Liver (tissue), 9 donors: ENCODE measurements around the gene STARD3. TPM values are rescaled to one million over a fixed set of nuclear protein-coding genes. Genes with fewer than 3 reads are reported as not detected.

Experiments used
- DNase-seq: peaks from one replicate; pipeline ENCODE4 v3.0.0-alpha.2; 2017; ENCODE audit warnings: low spot score
- H3K27ac ChIP-seq, 2 donors: one replicate each; pipeline ENCODE4 v1.7.0; 2013; ENCODE audit warnings: inconsistent platforms in 2 of 2, low read length in 2 of 2, control low read depth in 1 of 2, low read depth in 1 of 2, mild to moderate bottlenecking in 1 of 2
- H3K27me3 ChIP-seq, 4 donors: one replicate each; pipeline versions ENCODE4 v1.6.1 to v1.7.0; 2013; ENCODE audit warnings: low read length in 3 of 4, inconsistent platforms in 1 of 4, mild to moderate bottlenecking in 1 of 4, moderate library complexity in 1 of 4; ENCODE audit not compliant: control insufficient read depth in 4 of 4, insufficient read depth in 4 of 4
- H3K36me3 ChIP-seq, 4 donors: one replicate each; pipeline versions ENCODE4 v1.6.1 to v1.7.0; 2013; ENCODE audit warnings: low read length in 3 of 4, mild to moderate bottlenecking in 3 of 4, low read depth in 1 of 4, moderate library complexity in 1 of 4; ENCODE audit not compliant: control insufficient read depth in 4 of 4, insufficient read depth in 3 of 4
- H3K4me1 ChIP-seq, 4 donors: one replicate each; pipeline versions ENCODE4 v1.6.1 to v1.7.0; 2013; ENCODE audit warnings: low read length in 3 of 4, mild to moderate bottlenecking in 3 of 4, moderate library complexity in 1 of 4; ENCODE audit not compliant: control insufficient read depth in 4 of 4, insufficient read depth in 4 of 4
- H3K4me3 ChIP-seq, 3 donors: one replicate each; pipeline versions ENCODE4 v1.6.1 to v1.7.0; 2013; ENCODE audit warnings: low read length in 3 of 3, control low read depth in 1 of 3, low read depth in 1 of 3, mild to moderate bottlenecking in 1 of 3
- H3K9ac ChIP-seq, 2 donors: one replicate each; pipeline ENCODE4 v1.7.0; 2013; ENCODE audit warnings: low read length in 2 of 2, mild to moderate bottlenecking in 2 of 2, moderate library complexity in 2 of 2, control low read depth in 1 of 2, low read depth in 1 of 2
- H3K9me3 ChIP-seq, 4 donors: one replicate each; pipeline versions ENCODE4 v1.6.1 to v1.7.0; 2013; ENCODE audit warnings: low read length in 3 of 4; ENCODE audit not compliant: control insufficient read depth in 4 of 4
- ATF3 ChIP-seq: IDR thresholded peaks from 2 replicates; pipeline ENCODE4 v1.6.1; 2016; ENCODE audit warnings: antibody characterized with exemption
- CTCF ChIP-seq: fragments of 150-350 bp; IDR thresholded peaks from 2 replicates; pipeline ENCODE4 v1.5.1; 2017; ENCODE audit warnings: improper control_type of control experiment, low read depth, low read length; ENCODE audit not compliant: missing input control
- EGR1 ChIP-seq, 2 donors: IDR thresholded peaks; 2 replicates each; pipeline ENCODE4 v1.6.1; 2016 to 2018; ENCODE audit warnings: antibody characterized with exemption in 2 of 2, low read depth in 2 of 2
- FOXA1 ChIP-seq: IDR thresholded peaks from 2 replicates; pipeline ENCODE4 v1.6.1; 2016; ENCODE audit warnings: antibody characterized with exemption
- FOXA2 ChIP-seq: IDR thresholded peaks from 2 replicates; pipeline ENCODE4 v1.6.1; 2016; ENCODE audit warnings: antibody characterized with exemption
- GABPA ChIP-seq, 2 donors: IDR thresholded peaks in 1 of 2; conservative IDR thresholded peaks in 1 of 2; 2 replicates each; pipeline ENCODE4 v1.6.1; 2016; ENCODE audit warnings: antibody characterized with exemption in 2 of 2, mild to moderate bottlenecking in 1 of 2, moderate library complexity in 1 of 2
- HNF4A ChIP-seq, 2 donors: conservative IDR thresholded peaks; 2 replicates each; pipeline ENCODE4 v1.6.1; 2016; ENCODE audit warnings: antibody characterized with exemption in 2 of 2, mild to moderate bottlenecking in 2 of 2
- HNF4G ChIP-seq: IDR thresholded peaks from 2 replicates; pipeline ENCODE4 v1.6.1; 2016; ENCODE audit warnings: antibody characterized with exemption
- JUND ChIP-seq, 2 donors: IDR thresholded peaks; 2 replicates each; pipeline ENCODE4 v1.6.1; 2016; ENCODE audit warnings: antibody characterized with exemption in 2 of 2
- NR2F2 ChIP-seq: IDR thresholded peaks from 2 replicates; pipeline ENCODE4 v1.6.1; 2016; ENCODE audit warnings: antibody characterized with exemption
- RAD21 ChIP-seq, 2 donors: IDR thresholded peaks; 2 replicates each; pipeline ENCODE4 v1.6.1; 2016; ENCODE audit warnings: antibody characterized with exemption in 2 of 2, mild to moderate bottlenecking in 2 of 2
- REST ChIP-seq: IDR thresholded peaks from 2 replicates; pipeline ENCODE4 v1.6.1; 2016; ENCODE audit warnings: antibody characterized with exemption, mild to moderate bottlenecking
- RXRA ChIP-seq, 2 donors: IDR thresholded peaks; 2 replicates each; pipeline ENCODE4 v1.6.1; 2017 to 2018; ENCODE audit warnings: antibody characterized with exemption in 2 of 2, mild to moderate bottlenecking in 1 of 2
- SP1 ChIP-seq: IDR thresholded peaks from 2 replicates; pipeline ENCODE4 v1.6.1; 2018; ENCODE audit warnings: antibody characterized with exemption, mild to moderate bottlenecking
- TAF1 ChIP-seq: conservative IDR thresholded peaks from 2 replicates; pipeline ENCODE4 v1.6.1; 2016; ENCODE audit warnings: antibody characterized with exemption, mild to moderate bottlenecking
- YY1 ChIP-seq: IDR thresholded peaks from 2 replicates; pipeline ENCODE4 v1.6.1; 2016; ENCODE audit warnings: antibody characterized with exemption, mild to moderate bottlenecking
- ZBTB33 ChIP-seq: IDR thresholded peaks from 2 replicates; pipeline ENCODE4 v1.6.1; 2016; ENCODE audit warnings: antibody characterized with exemption
- WGBS: extraction: QIAGEN DNeasy Blood & Tissue Kit; methylation state at CpG from one replicate; pipeline ENCODE4 v1.1.7; 2013; 5-methylcytosine and 5-hydroxymethylcytosine counted together
- polyA plus RNA-seq, 2 donors: library from polyadenylated mRNA; stranded (reverse) in 1 of 2; unstranded in 1 of 2; fragments of 200-250 nt in 1 of 2; fragments of >200 nt in 1 of 2; fragmentation: Nextera tagmentation in 1 of 2; extraction: Ambion mirVana in 1 of 2; gene quantifications; one replicate each; pipeline versions ENCODE4 v1.2.1 to v1.2.3, GENCODE V29; 2013 to 2015
- total RNA-seq, 2 donors: library from RNA; depleted of rRNA; stranded (reverse); fragments of >200 nt; gene quantifications; one replicate each; pipeline ENCODE4 v1.2.3, GENCODE V29; 2014
- donor health status: healthy.
- donor health status: healthy.
- donor health status: healthy.
- donor health status: healthy.
- donor health status: healthy.

Gene STARD3
- total and polyA plus RNA-seq, 4 donors, result 15.0 to 34.0 (median 23.2) TPM

- Histone ChIP-seq H3K9ac (no peak overlapping the region), H3K36me3 (no peaks in the 10 kb centered on the region), H3K4me3 (peak overlapping the region in 1 of 3 donors; percentile 15), H3K9me3 (no peaks in the 10 kb centered on the region), H3K27me3 (peaks cover 8 to 28% (median 18%) of the 10 kb centered on the region in 4 donors), H3K27ac (no peak overlapping the region), H3K4me1 (peaks cover 0 to 12% (median 7%) of the 10 kb centered on the region in 4 donors)
- 7% methylated on average over 36 of the region's 36 CpGs for WGBS
- no peak for TF ChIP-seq EGR1 (IDR thresholded peaks at IDR 0.05; ENCODE audit: low read depth in 2 of 2)
- TF ChIP-seq ZBTB33, result no peak
- DNase-seq, result no peak
Measured at GRCh38 chr17:39599004-39599664, 37.8 kb upstream of the STARD3 start.

- Histone ChIP-seq H3K36me3 (no peaks in the 10 kb centered on the region), H3K27me3 (peaks cover 8 to 28% (median 18%) of the 10 kb centered on the region in 4 donors), H3K9ac (no peak overlapping the region), H3K27ac (no peak overlapping the region), H3K4me3 (no peak overlapping the region), H3K9me3 (no peaks in the 10 kb centered on the region), H3K4me1 (peaks cover 0 to 12% (median 7%) of the 10 kb centered on the region in 4 donors)
- no peak for DNase-seq
- WGBS, result 8% methylated on average over 28 of the region's 28 CpGs
- no peak for TF ChIP-seq TAF1
- TF ChIP-seq RAD21 (IDR thresholded peaks at IDR 0.05), result no peak
- TF ChIP-seq GABPA (IDR thresholded peaks at IDR 0.05 in 1 of 2, conservative IDR thresholded peaks at IDR 0.05 in 1 of 2), result no peak
- TF ChIP-seq ATF3, result no peak
- TF ChIP-seq JUND (IDR thresholded peaks at IDR 0.05), result no peak
- no peak for TF ChIP-seq NR2F2
- no peak for TF ChIP-seq RXRA (IDR thresholded peaks at IDR 0.05)
- no peak for TF ChIP-seq YY1
- no peak for TF ChIP-seq FOXA1
- no peak for TF ChIP-seq CTCF
- no peak for TF ChIP-seq EGR1 (IDR thresholded peaks at IDR 0.05; ENCODE audit: low read depth in 2 of 2)
- TF ChIP-seq SP1, result no peak
- TF ChIP-seq REST, result no peak
- TF ChIP-seq HNF4A (conservative IDR thresholded peaks at IDR 0.05), result no peak
- TF ChIP-seq HNF4G, result no peak
- no peak for TF ChIP-seq FOXA2
- no peak for TF ChIP-seq ZBTB33
Measured at GRCh38 chr17:39599665-39600231, 37.2 kb upstream of the STARD3 start.
